IMR-90 (cell line): ENCODE results near the gene RNF14. TPM values are rescaled to one million over a fixed set of nuclear protein-coding genes. Genes with fewer than 3 reads are reported as not detected.

Source experiments
- ATAC-seq: fragments of 200-7000 bp; cut with Tn5 transposase; 2 replicates; pipeline ENCODE4 v1.9.1; 2020; ENCODE audit warnings: low read depth, mild to moderate bottlenecking, moderate library complexity
- BruUV-seq: library from RNA; stranded (reverse); fragments of 400-500 nt; replicated peaks from 2 replicates; lab custom pipeline; 2021; lab: Mats Ljungman, UMichigan
- CTCF ChIA-PET: fragments of 300-600 bp; formaldehyde crosslinking; extraction: SDS; loops from one replicate; lab custom pipeline; 2021; ENCODE audit warnings: antibody characterized with exemption; lab: Yijun Ruan, JAX
- POLR2A ChIA-PET: fragments of 300-600 bp; sonication (Branson Sonifier 250); formaldehyde crosslinking; loops from one replicate; lab custom pipeline; 2022; ENCODE audit warnings: antibody characterized with exemption; ENCODE audit not compliant: unreplicated experiment; lab: Charles Lee
- DNase-seq: peaks from one replicate; pipeline ENCODE4 v3.0.0; 2013
- H2AFZ ChIP-seq: replicated peaks from 2 replicates; pipeline ENCODE3; 2013; ENCODE audit warnings: low read length, mild to moderate bottlenecking; ENCODE audit not compliant: poor library complexity
- H2AK5ac ChIP-seq: 2 replicates; pipeline ENCODE4 v1.6.1; 2013; ENCODE audit warnings: low read depth, low read length, inconsistent platforms
- H2AK9ac ChIP-seq: replicated peaks from 2 replicates; pipeline ENCODE3; 2013; ENCODE audit warnings: mild to moderate bottlenecking, low read depth, low read length, moderate library complexity; ENCODE audit not compliant: poor library complexity
- H2BK120ac ChIP-seq: 2 replicates; pipeline ENCODE4 v1.6.1; 2013; ENCODE audit warnings: low read depth, low read length, inconsistent platforms
- H2BK15ac ChIP-seq: 3 replicates; pipeline ENCODE4 v1.6.1; 2013; ENCODE audit warnings: low read depth, low read length, inconsistent platforms
- H2BK20ac ChIP-seq: 2 replicates; pipeline ENCODE4 v1.6.1; 2013; ENCODE audit warnings: low read depth, mild to moderate bottlenecking, inconsistent platforms, low read length, moderate library complexity
- H2BK5ac ChIP-seq: 2 replicates; pipeline ENCODE4 v1.6.1; 2013; ENCODE audit warnings: mild to moderate bottlenecking, low read depth, low read length, inconsistent platforms; ENCODE audit not compliant: poor library complexity, severe bottlenecking
- H3K14ac ChIP-seq: replicated peaks from 2 replicates; pipeline ENCODE4 v1.6.1; 2013; ENCODE audit warnings: low read depth, low read length, inconsistent platforms
- H3K18ac ChIP-seq: 2 replicates; pipeline ENCODE4 v1.6.1; 2013; ENCODE audit warnings: low read depth, low read length, control low read depth
- H3K23ac ChIP-seq: 2 replicates; pipeline ENCODE4 v1.6.1; 2013; ENCODE audit warnings: low read depth, low read length, inconsistent platforms
- H3K27ac ChIP-seq: 2 replicates; pipeline ENCODE4 v1.5.1; 2013; ENCODE audit warnings: mild to moderate bottlenecking, control low read depth, low read length; ENCODE audit not compliant: insufficient read depth
- H3K27me3 ChIP-seq: 2 replicates; pipeline ENCODE4 v1.6.1; 2013; ENCODE audit warnings: low read length; ENCODE audit not compliant: control insufficient read depth, insufficient read depth
- H3K36me3 ChIP-seq: 2 replicates; pipeline ENCODE4 v1.6.1; 2013; ENCODE audit warnings: low read length, mixed read lengths; ENCODE audit not compliant: control insufficient read depth, insufficient read depth
- H3K4ac ChIP-seq: 2 replicates; pipeline ENCODE4 v1.6.1; 2013; ENCODE audit warnings: low read depth, low read length, inconsistent platforms
- H3K4me1 ChIP-seq: 2 replicates; pipeline ENCODE4 v1.6.1; 2013; ENCODE audit warnings: low read length, mixed read lengths; ENCODE audit not compliant: control insufficient read depth, insufficient read depth
- H3K4me2 ChIP-seq: 2 replicates; pipeline ENCODE4 v1.6.1; 2013; ENCODE audit warnings: low read depth, mild to moderate bottlenecking, control low read depth, low read length, moderate library complexity
- H3K4me3 ChIP-seq: 2 replicates; pipeline ENCODE4 v1.5.1; 2013; ENCODE audit warnings: low read depth, mild to moderate bottlenecking, control low read depth, low read length, moderate library complexity; ENCODE audit not compliant: insufficient read depth
- H3K56ac ChIP-seq: 2 replicates; pipeline ENCODE4 v1.6.1; 2013; ENCODE audit warnings: low read length, inconsistent platforms; ENCODE audit not compliant: insufficient read depth; ENCODE audit errors: extremely low read depth
- H3K79me1 ChIP-seq, 2 experiments: 2 replicates each; pipeline ENCODE4 v1.6.1; 2013; ENCODE audit warnings: low read length in 2 of 2, inconsistent platforms in 1 of 2, low read depth in 1 of 2
- H3K9ac ChIP-seq: 2 replicates; pipeline ENCODE4 v1.6.1; 2013; ENCODE audit warnings: low read depth, low read length, control low read depth
- H3K9me1 ChIP-seq: 2 replicates; pipeline ENCODE4 v1.6.1; 2013; ENCODE audit warnings: low read length, inconsistent platforms; ENCODE audit not compliant: insufficient read depth
- H3K9me3 ChIP-seq: 2 replicates; pipeline ENCODE4 v1.6.1; 2013; ENCODE audit warnings: low read length; ENCODE audit not compliant: control insufficient read depth, insufficient read depth
- H4K20me1 ChIP-seq: 2 replicates; pipeline ENCODE4 v1.6.1; 2013; ENCODE audit warnings: low read length, inconsistent platforms; ENCODE audit not compliant: insufficient read depth
- H4K5ac ChIP-seq: 2 replicates; pipeline ENCODE4 v1.6.1; 2013; ENCODE audit warnings: mild to moderate bottlenecking, low read depth, low read length, control low read depth
- H4K8ac ChIP-seq, 2 experiments: 2 replicates each; pipeline ENCODE4 v1.6.1; 2013; ENCODE audit warnings: low read depth in 2 of 2, low read length in 2 of 2, control low read depth in 1 of 2, inconsistent platforms in 1 of 2
- H4K91ac ChIP-seq: 2 replicates; pipeline ENCODE4 v1.6.1; 2013; ENCODE audit warnings: low read depth, low read length, inconsistent platforms; ENCODE audit not compliant: insufficient read depth
- CEBPB ChIP-seq: IDR thresholded peaks from 2 replicates; pipeline ENCODE4 v1.6.1; 2012; ENCODE audit warnings: low read depth, low read length, improper control_type of control experiment
- CHD1 ChIP-seq: IDR thresholded peaks from 2 replicates; pipeline ENCODE4 v1.6.1; 2012; ENCODE audit warnings: low read depth, low read length, improper control_type of control experiment
- MAZ ChIP-seq: IDR thresholded peaks from 2 replicates; pipeline ENCODE4 v1.6.1; 2012; ENCODE audit warnings: low read depth, mild to moderate bottlenecking, low read length, improper control_type of control experiment, moderate library complexity, borderline replicate concordance
- MXI1 ChIP-seq: IDR thresholded peaks from 2 replicates; pipeline ENCODE4 v1.6.1; 2012; ENCODE audit warnings: low read depth, mild to moderate bottlenecking, low read length, moderate library complexity, borderline replicate concordance
- POLR2A ChIP-seq: IDR thresholded peaks from 2 replicates; pipeline ENCODE4 v1.6.1; 2012; ENCODE audit warnings: mild to moderate bottlenecking, low read depth, low read length
- RAD21 ChIP-seq: IDR thresholded peaks from 2 replicates; pipeline ENCODE4 v1.6.1; 2012; ENCODE audit warnings: low read length, improper control_type of control experiment
- RCOR1 ChIP-seq: IDR thresholded peaks from 2 replicates; pipeline ENCODE4 v1.6.1; 2012; ENCODE audit warnings: mild to moderate bottlenecking, low read length, improper control_type of control experiment; ENCODE audit not compliant: insufficient replicate concordance
- SMC3 ChIP-seq: fragments of 150-350 bp; IDR thresholded peaks from 2 replicates; pipeline ENCODE4 v1.6.1; 2016; ENCODE audit warnings: low read depth, mild to moderate bottlenecking, antibody characterized with exemption, low read length, moderate library complexity
- WGBS, 2 experiments: methylation state at CpG; one replicate each; pipeline versions ENCODE4 v1.1.5 to v1.1.7; 2013; ENCODE audit warnings: missing lambda C conversion rate in 2 of 2; ENCODE audit not compliant: insufficient read length in 1 of 2; ENCODE audit errors: extremely low coverage in 2 of 2; 5-methylcytosine and 5-hydroxymethylcytosine counted together
- dilution Hi-C: fragments of 300-500 bp; cut with HindIII; formaldehyde crosslinking; loops from one replicate; pipeline ENCODE4 v1.14.3; 2018; ENCODE audit warnings: low sequenced_read_pairs; ENCODE audit not compliant: unreplicated experiment
- in situ Hi-C: fragments of 300-500 bp; cut with MboI; formaldehyde crosslinking; loops from 3 replicates; pipeline ENCODE4 v1.14.3; 2019; ENCODE audit warnings: low sequenced_read_pairs, inconsistent platforms, mixed read lengths
- intact Hi-C: fragments of 100-400 bp; cut with micrococcal nuclease; formaldehyde crosslinking; loops from 2 replicates; pipeline ENCODE4 v1.10.0; 2022
- polyA plus RNA-seq, 3 experiments: library from polyadenylated mRNA; depleted of rRNA; stranded (reverse); fragments of >200 nt; gene quantifications; 2 replicates each; pipeline ENCODE4 v1.2.3, GENCODE V29; 2012; ENCODE audit warnings: low replicate concordance in 1 of 3
- total RNA-seq: library from RNA; depleted of rRNA; stranded (reverse); fragments of >200 nt; gene quantifications from 2 replicates; pipeline ENCODE4 v1.2.3, GENCODE V29; 2012
- TF ChIP-seq, protein P1 (sequence below): conservative IDR thresholded peaks from 2 replicates; pipeline ENCODE4 v1.5.1; 2012; ENCODE audit warnings: mild to moderate bottlenecking, low read depth, low read length, improper control_type of control experiment

RNF14 gene
- total and polyA plus RNA-seq, 2 of the 4 experiments (the other 2 are of a cell fraction), result 36.1 to 106 TPM

DNA sequence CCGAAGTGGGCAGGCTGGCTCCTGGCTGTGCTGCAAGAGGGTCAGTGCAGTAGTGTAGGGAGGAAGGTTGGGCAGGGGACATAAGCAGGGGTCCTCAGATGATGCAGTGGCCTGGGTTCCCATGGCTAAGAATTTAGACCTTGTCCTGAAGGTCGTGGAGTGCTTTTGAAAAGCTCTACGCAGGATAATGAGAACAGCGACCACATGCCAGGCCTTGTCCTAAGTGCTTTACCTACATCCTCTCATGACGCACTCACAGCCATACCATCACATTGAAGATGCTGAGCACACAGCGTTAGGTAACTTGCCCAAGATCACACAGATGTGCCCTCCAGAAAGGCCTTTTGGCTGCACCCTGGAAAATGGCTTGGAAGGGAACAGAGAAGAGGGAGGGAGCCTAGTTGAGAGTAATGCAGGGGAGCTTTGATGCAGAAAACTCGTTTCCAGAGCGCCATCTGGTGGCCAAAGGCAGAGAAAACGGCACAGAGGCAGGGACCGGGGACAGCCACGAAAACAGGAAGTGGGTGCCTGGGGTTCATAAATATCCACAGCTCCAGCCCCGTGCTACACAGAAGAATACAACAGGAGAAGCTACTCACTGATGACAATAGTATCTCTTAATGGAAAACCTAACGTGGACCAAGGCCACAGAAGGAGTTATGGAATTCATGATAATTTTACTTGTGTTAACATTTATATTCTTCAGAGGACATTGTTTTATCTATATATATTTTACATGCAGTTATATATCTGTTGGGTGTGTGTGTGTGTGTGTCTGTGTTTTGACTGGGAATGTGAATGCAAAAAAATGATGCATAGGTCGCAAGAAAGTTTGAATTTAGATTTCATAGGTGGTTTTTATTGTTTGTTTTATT is 8.2 kb upstream of the RNF14 start:
- Histone ChIP-seq H4K91ac (no peak overlapping the region), H2BK15ac (no peak overlapping the region), H2BK5ac (no peak overlapping the region), H3K9ac (peak overlapping the region; percentile 22; the same call in 1 of the 2 replicates), H3K79me1 (no peaks in the 10 kb centered on the region), H3K27me3 (peaks cover 2% of the 10 kb centered on the region; the same call in 1 of the 2 replicates), H3K27ac (no peak overlapping the region), H3K4ac (no peak overlapping the region; the same call in 1 of the 2 replicates), H3K4me3 (no peak overlapping the region), H3K18ac (no peak overlapping the region), H4K8ac (peak overlapping the region; percentile 45 to 96; a peak in 3 of 4 replicates), H2AK9ac (no peak overlapping the region), H4K5ac (peak overlapping the region; percentile 43), H2BK120ac (no peak overlapping the region; the same call in 1 of the 2 replicates), H3K56ac (no peak overlapping the region), H2AFZ (peak overlapping the region; percentile 76), H3K14ac (0 out of 2 replicates have a peak overlapping the region, but pooled peaks have one; percentile 49), H3K36me3 (no peaks in the 10 kb centered on the region), H3K9me1 (no peaks in the 10 kb centered on the region), H3K4me1 (no peaks in the 10 kb centered on the region), H4K20me1 (no peaks in the 10 kb centered on the region; the same call in 1 of the 2 replicates), H2BK20ac (no peak overlapping the region), H3K23ac (peak overlapping the region; percentile 55; the same call in 1 of the 2 replicates), H2AK5ac (no peak overlapping the region), H3K4me2 (peak overlapping the region; percentile 43; the same call in 1 of the 2 replicates), H3K9me3 (no peaks in the 10 kb centered on the region)
- CTCF ChIA-PET, result interaction anchor here (0.5 to 3.3 kb wide), 23 partner anchors 9 to 659 kb away, joined by 3 to 32 read pairs (median 4); partner anchors contain the start of genes DELE1 and RNF14
- BruUV-seq, result no TSS peak
- ATAC-seq (peak; percentile 98), DNase-seq (peak; percentile 75)
- dilution Hi-C loops, result no loop called here
- TF ChIP-seq MAZ, result peak; percentile 60
- TF ChIP-seq, protein P1, sequence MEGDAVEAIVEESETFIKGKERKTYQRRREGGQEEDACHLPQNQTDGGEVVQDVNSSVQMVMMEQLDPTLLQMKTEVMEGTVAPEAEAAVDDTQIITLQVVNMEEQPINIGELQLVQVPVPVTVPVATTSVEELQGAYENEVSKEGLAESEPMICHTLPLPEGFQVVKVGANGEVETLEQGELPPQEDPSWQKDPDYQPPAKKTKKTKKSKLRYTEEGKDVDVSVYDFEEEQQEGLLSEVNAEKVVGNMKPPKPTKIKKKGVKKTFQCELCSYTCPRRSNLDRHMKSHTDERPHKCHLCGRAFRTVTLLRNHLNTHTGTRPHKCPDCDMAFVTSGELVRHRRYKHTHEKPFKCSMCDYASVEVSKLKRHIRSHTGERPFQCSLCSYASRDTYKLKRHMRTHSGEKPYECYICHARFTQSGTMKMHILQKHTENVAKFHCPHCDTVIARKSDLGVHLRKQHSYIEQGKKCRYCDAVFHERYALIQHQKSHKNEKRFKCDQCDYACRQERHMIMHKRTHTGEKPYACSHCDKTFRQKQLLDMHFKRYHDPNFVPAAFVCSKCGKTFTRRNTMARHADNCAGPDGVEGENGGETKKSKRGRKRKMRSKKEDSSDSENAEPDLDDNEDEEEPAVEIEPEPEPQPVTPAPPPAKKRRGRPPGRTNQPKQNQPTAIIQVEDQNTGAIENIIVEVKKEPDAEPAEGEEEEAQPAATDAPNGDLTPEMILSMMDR, result peak; percentile 90
- peak; percentile 80 for TF ChIP-seq RAD21
- TF ChIP-seq CHD1, result no peak
- TF ChIP-seq CEBPB, result no peak
- TF ChIP-seq SMC3, result peak; percentile 94
- TF ChIP-seq POLR2A, result no peak
- TF ChIP-seq RCOR1, result no peak
- no peak for TF ChIP-seq MXI1
- in situ Hi-C loops, result no loop called here
- intact Hi-C loops, result loop anchor here (1.0 kb wide), 3 partner anchors 71 to 295 kb away; no protein-coding TSS in a partner anchor
- WGBS, 2 experiments, result 3% methylated on average over 6 of the region's 14 CpGs; no CpG with 5 or more reads in 1 of the 2 experiments
- POLR2A ChIA-PET, result interaction anchor here (0.6 kb wide), 1 partner anchor 269 kb away, joined by 3 read pairs; no protein-coding TSS in a partner anchor
